Stomach smooth muscle (tissue), 2 donors: ENCODE measurements around the gene DHX35.

Experiments used
- H3K27ac ChIP-seq: one replicate; pipeline ENCODE4 v1.7.0; 2013; ENCODE audit warnings: mild to moderate bottlenecking, low read length, inconsistent platforms
- H3K27me3 ChIP-seq, 2 donors: one replicate each; pipeline ENCODE4 v1.7.0; 2013; ENCODE audit warnings: low read length in 2 of 2; ENCODE audit not compliant: insufficient read depth in 2 of 2, control insufficient read depth in 1 of 2
- H3K36me3 ChIP-seq, 2 donors: one replicate each; pipeline ENCODE4 v1.7.0; 2013; ENCODE audit warnings: low read length in 2 of 2; ENCODE audit not compliant: control insufficient read depth in 2 of 2, insufficient read depth in 2 of 2
- H3K4me1 ChIP-seq: one replicate; pipeline ENCODE4 v1.7.0; 2013; ENCODE audit warnings: low read length; ENCODE audit not compliant: control insufficient read depth, insufficient read depth
- H3K4me3 ChIP-seq, 2 donors: one replicate each; pipeline ENCODE4 v1.7.0; 2013; ENCODE audit warnings: low read length in 2 of 2
- H3K9ac ChIP-seq, 2 donors: one replicate each; pipeline ENCODE4 v1.7.0; 2013; ENCODE audit warnings: low read length in 2 of 2, mild to moderate bottlenecking in 1 of 2
- H3K9me3 ChIP-seq, 2 donors: one replicate each; pipeline ENCODE4 v1.7.0; 2013; ENCODE audit warnings: low read length in 2 of 2; ENCODE audit not compliant: control insufficient read depth in 2 of 2
- donor health status: healthy.
- donor health status: Pancreatic carcinoma.

DHX35 gene

GRCh38 chr20:38939686-38940085 is 22.5 kb upstream of the DHX35 start:
- Histone ChIP-seq H3K27ac (peak overlapping the region; percentile 18), H3K36me3 (peaks cover 20 to 61% of the 10 kb centered on the region in 2 donors), H3K4me1 (peaks cover 28% of the 10 kb centered on the region), H3K4me3 (no peak overlapping the region), H3K9ac (no peak overlapping the region), H3K9me3 (no peaks in the 10 kb centered on the region), H3K27me3 (no peaks in the 10 kb centered on the region)

DNA sequence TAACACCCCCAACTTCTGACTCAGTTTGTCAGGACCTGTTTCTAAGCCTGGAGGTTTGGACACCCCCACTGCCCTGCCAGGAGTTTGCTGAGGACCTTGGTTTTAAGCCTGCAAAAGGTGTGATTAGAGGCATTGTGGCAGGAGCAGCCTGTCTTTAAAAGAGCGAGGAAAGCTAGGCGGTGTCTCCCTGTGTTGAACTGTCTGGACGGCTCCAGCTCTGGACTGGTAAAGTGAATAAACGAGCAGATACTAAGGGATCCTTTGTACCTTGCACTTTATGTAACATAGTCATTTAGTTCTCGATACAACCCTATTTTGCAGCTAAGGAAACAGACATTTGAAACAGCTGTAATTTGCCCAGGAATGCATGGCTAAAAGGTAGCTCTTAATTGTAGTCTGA is 21.5 kb upstream of the DHX35 start:
- H3K4me3 ChIP-seq = no peak overlapping the region
- H3K9ac ChIP-seq = peak overlapping the region in 1 of 2 donors; percentile 36
- peaks cover 20 to 65% of the 10 kb centered on the region in 2 donors for H3K36me3 ChIP-seq
- H3K9me3 ChIP-seq = no peaks in the 10 kb centered on the region
- no peaks in the 10 kb centered on the region for H3K27me3 ChIP-seq
- peak overlapping the region; percentile 3 for H3K27ac ChIP-seq
- H3K4me1 ChIP-seq = peaks cover 28% of the 10 kb centered on the region

DNA sequence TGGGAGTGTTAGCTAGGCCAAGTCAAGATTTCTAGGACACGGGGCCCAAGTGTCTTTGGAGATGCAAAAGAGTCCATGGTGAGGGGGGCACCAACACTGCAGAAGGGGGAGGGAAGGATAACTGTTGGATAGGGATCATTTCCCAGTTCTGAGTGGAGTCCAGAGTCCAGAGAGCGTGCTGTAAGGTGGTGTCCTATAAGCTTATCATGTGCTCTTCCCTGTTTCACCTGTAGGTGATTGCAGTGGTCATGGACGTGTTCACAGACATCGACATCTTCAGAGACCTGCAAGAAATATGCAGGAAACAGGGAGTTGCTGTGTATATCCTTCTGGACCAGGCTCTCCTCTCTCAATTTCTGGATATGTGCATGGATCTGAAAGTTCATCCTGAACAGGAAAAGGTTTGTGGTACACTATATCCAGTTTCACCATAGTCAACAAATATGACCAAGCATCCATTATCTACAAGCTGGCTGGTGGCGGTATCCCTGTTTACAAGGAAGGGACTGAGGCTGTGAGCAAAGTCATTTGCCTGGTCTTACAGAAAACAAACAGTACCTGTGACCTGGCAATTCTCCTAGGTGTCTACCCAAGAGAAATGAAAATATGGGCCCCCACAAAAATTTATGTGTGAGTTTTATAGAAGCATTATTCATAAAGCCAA is 20.3 kb upstream of the DHX35 start:
- H3K27me3 ChIP-seq = no peaks in the 10 kb centered on the region
- no peak overlapping the region for H3K4me3 ChIP-seq
- peaks cover 22 to 62% of the 10 kb centered on the region in 2 donors for H3K36me3 ChIP-seq

GRCh38 chr20:38945012-38945411 is 17.1 kb upstream of the DHX35 start:
- H3K4me3 ChIP-seq = no peak overlapping the region
- no peaks in the 10 kb centered on the region for H3K27me3 ChIP-seq
- peaks cover 38 to 58% of the 10 kb centered on the region in 2 donors for H3K36me3 ChIP-seq
- no peaks in the 10 kb centered on the region for H3K9me3 ChIP-seq
- H3K9ac ChIP-seq = no peak overlapping the region
- H3K27ac ChIP-seq = no peak overlapping the region
- peaks cover 8% of the 10 kb centered on the region for H3K4me1 ChIP-seq

More for the DNA sequence above, 20.3 kb upstream of the DHX35 start:
- Histone ChIP-seq H3K9ac (no peak overlapping the region), H3K4me1 (peaks cover 20% of the 10 kb centered on the region), H3K9me3 (no peaks in the 10 kb centered on the region), H3K27ac (peak overlapping the region; percentile 11)

GRCh38 chr20:38946836-38947235 is 15.3 kb upstream of the DHX35 start:
- H3K27me3 ChIP-seq = no peaks in the 10 kb centered on the region
- no peak overlapping the region for H3K27ac ChIP-seq
- H3K9me3 ChIP-seq = no peaks in the 10 kb centered on the region
- peaks cover 39 to 57% of the 10 kb centered on the region in 2 donors for H3K36me3 ChIP-seq
- no peak overlapping the region for H3K4me3 ChIP-seq
- no peaks in the 10 kb centered on the region for H3K4me1 ChIP-seq
- H3K9ac ChIP-seq = no peak overlapping the region

GRCh38 chr20:38947931-38948362 is 14.2 kb upstream of the DHX35 start:
- no peaks in the 10 kb centered on the region for H3K4me1 ChIP-seq
- no peak overlapping the region for H3K4me3 ChIP-seq
- H3K9ac ChIP-seq = no peak overlapping the region
- no peaks in the 10 kb centered on the region for H3K9me3 ChIP-seq
- H3K36me3 ChIP-seq = peaks cover 38 to 54% of the 10 kb centered on the region in 2 donors
- H3K27ac ChIP-seq = no peak overlapping the region
- H3K27me3 ChIP-seq = no peaks in the 10 kb centered on the region

DNA sequence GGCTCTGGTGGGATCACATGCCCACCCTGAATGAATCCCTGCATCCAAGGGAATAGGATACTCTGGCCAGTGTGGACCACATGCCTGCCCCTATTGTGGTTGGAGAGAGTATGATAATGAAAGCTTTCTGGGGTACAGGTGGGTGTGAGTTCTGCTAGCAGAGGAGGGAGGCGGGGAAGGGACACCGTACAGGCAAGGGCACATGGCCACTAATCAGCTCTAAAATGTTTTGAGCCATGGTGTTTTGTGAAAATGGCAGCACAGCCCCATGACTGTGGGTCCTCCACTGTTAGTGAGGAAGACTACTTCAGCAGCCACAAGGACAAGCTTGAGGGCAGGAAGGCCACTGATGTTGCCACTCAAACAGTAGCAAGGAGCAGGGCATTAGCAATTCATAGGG is 11.9 kb upstream of the DHX35 start:
- H3K27me3 ChIP-seq = no peaks in the 10 kb centered on the region
- peak overlapping the region; percentile 2 for H3K27ac ChIP-seq
- no peaks in the 10 kb centered on the region for H3K4me1 ChIP-seq
- H3K9ac ChIP-seq = no peak overlapping the region
- no peak overlapping the region for H3K4me3 ChIP-seq
- H3K36me3 ChIP-seq = peaks cover 37 to 48% of the 10 kb centered on the region in 2 donors
- no peaks in the 10 kb centered on the region for H3K9me3 ChIP-seq

DNA sequence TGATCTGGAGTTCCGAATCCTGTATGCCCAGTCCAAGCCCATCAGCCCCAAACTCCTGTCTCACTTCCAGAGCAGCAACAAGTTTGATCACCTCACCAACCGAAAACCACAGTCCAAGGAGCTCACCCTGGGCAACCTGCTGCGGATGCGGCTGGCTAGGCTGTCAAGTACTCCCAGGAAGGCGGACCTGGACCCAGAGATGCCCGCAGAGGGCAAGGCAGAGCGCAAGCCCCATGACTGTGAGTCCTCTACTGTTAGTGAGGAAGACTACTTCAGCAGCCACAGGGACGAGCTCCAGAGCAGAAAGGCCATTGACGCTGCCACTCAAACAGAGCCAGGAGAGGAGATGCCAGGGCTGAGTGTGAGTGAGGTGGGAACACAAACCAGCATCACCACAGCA is 10.5 kb upstream of the DHX35 start:
- H3K27ac ChIP-seq = no peak overlapping the region
- H3K36me3 ChIP-seq = peaks cover 35 to 47% of the 10 kb centered on the region in 2 donors
- H3K27me3 ChIP-seq = no peaks in the 10 kb centered on the region
- H3K9me3 ChIP-seq = no peaks in the 10 kb centered on the region
- H3K4me3 ChIP-seq = no peak overlapping the region
- no peaks in the 10 kb centered on the region for H3K4me1 ChIP-seq
- no peak overlapping the region for H3K9ac ChIP-seq

DNA sequence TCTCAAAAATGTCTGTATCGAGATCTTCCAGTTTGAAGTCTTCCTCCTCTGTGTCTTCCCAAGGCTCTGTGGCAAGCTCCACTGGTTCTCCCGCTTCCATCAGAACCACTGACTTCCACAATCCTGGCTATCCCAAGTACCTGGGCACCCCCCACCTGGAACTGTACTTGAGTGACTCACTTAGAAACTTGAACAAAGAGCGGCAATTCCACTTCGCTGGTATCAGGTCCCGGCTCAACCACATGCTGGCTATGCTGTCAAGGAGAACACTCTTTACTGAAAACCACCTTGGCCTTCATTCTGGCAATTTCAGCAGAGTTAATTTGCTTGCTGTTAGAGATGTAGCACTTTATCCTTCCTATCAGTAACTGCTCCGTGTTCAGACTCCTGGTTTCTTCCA is 10.0 kb upstream of the DHX35 start:
- Histone ChIP-seq H3K9me3 (no peaks in the 10 kb centered on the region), H3K9ac (no peak overlapping the region), H3K4me3 (no peak overlapping the region), H3K27ac (peak overlapping the region; percentile 31), H3K36me3 (peaks cover 32 to 43% of the 10 kb centered on the region in 2 donors), H3K27me3 (no peaks in the 10 kb centered on the region), H3K4me1 (no peaks in the 10 kb centered on the region)

DNA sequence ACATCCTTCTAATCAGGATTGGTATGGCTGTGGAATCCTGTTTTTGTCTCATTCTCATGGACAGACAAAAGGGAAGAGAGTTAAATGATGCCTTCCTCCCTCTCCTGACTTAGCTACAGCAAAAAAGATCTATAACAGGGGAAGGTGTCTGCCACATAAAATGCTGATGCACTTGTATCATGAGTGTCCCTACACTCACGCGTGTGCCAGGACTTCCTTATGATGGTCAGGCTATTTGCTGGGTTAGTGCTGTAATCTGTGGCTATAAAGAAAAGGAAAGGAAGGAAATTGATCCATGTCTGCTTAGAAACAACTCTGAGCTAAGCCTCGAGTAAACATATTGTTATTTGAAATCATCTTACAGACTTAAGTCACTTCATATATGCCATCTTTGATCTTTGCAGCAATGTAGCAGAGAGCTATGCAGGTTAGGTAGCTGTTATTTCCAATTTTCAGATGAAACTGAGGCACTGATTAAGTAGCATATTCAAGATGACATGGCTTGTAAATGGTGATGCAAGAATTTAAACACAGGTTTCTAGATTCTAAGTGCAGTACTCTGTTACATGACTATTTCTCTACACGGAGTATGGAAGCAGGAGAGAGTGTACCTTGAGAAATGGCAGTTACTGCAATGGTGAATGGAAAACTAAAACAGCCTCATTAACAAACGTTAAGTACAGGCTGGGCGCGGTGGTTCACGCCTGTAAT is 8.4 kb upstream of the DHX35 start:
- Histone ChIP-seq H3K27me3 (no peaks in the 10 kb centered on the region), H3K9ac (no peak overlapping the region), H3K36me3 (peaks cover 19 to 32% of the 10 kb centered on the region in 2 donors), H3K4me1 (no peaks in the 10 kb centered on the region), H3K9me3 (no peaks in the 10 kb centered on the region), H3K4me3 (no peak overlapping the region), H3K27ac (no peak overlapping the region)
